HG03060 (cell line): ENCODE results near the gene B4GALNT2.
"Not testable (repeated sequence)": the region's sequence is repeated elsewhere in the genome, so short reads cannot be mapped to it uniquely, and the experiment has no call there.

Experiments
- ATAC-seq: cut with Tn5 transposase; IDR thresholded peaks from one replicate; pipeline ENCODE4 v1.9.1; 2021; ENCODE audit warnings: low read depth, moderate number of reproducible peaks; ENCODE audit not compliant: unreplicated experiment

Gene B4GALNT2

DNA sequence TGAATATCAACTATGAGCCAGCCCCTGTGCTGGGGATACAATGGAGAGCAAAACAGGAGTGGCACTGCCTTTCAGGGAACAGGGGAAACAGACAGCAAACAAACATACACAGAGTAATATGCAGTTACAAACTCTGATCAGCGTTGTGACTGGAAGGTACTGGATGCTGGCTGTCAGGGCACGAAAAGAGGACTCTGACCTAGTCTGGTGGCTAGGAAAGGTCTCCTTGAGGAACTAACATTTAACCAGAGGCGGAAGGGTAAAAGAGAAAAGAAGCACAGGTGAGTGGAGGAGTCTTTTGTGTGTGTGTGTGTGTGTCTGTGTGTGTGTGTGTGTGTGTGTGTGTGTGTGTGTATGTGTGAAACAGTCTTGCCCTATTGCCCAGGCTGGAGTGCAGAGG lies 12.4 kb upstream of the B4GALNT2 start:
- ATAC-seq: no peak

DNA sequence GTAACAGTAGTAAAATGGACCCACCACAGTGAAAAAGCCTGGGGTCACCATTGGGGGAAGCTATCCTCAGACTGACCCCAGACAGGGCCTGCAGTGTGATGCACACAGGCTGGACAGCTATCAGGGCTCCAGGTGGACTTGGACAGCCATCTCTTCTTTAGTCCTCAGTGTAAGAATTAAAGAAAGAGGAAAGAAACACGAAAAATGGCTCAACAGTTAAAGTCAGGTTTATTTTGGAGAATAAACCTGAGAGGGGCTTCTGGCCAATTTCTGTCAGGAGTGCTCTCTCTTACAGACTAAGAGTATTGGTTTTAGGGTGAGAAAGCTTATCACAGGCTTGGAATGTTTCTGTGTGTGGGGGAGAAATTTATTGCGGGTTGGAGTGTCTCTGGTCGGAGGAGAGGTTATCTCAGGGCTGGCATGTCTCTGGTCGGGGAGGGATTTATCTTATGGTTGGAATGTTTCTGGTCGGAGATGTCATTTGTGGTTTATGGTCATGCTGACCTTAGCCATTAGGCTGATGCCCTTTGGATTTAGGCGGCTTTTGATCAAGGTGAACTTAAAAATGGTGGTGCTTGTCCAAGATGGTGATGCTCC lies 10.8 kb upstream of the B4GALNT2 start:
- ATAC-seq: no peak

DNA sequence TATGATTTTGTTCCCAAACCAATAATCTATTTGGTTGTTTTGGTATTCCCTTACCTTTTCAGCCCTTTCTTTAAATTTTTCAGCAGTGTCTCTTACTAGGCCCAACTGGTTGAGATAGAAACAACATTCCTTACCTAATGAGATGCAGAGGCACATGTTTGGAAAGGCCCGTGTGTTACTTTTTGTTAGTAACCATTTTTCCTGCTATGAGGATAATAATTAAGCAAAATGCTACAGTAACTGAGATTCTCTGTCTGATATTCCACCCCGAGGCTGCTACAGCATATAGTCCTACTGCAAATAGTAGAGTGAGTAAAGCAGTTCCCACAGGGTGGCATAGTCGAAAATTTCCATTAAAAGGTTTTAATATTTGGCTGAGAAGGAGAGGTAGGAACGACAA lies 10.0 kb upstream of the B4GALNT2 start:
- no peak for ATAC-seq

DNA sequence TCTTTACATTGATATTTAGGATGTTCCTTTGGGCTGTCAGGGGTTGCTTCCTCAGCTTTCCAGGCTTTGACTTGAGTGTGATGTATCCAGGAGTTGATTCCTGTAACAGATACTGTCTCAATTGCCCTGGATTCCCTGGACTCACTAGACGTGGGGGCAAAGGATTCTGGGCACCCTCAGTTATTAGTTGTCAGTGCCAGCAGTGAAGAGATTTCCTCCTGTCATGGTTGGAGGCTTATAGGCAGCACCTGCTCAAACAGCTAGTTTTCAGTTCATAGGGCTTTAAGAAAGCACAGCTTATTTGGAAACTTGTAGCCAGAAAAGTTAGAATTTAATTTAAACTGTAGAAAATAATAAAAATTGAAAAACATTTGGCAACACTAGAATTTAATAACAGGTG lies 9.5 kb upstream of the B4GALNT2 start:
- no peak for ATAC-seq

DNA sequence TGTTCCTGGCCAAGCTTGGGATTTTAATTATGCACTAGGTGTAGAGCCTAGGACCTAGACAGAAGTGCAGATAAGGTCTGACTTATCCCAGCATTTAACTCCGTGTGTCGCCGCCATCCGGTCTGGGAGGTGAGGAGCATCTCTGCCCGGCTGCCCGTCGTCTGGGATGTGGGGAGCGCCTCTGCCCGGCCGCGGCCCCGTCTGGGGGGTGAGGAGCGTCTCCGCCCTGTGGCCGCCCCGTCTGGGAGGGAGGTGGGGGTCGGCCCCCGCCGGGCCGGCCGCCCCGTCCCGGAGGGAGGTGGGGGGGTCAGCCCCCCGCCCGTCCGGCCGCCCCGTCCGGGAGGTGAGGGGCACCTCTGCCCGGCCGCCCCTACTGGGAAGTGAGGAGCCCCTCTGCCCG lies 7.1 kb upstream of the B4GALNT2 start:
- ATAC-seq: no peak

DNA sequence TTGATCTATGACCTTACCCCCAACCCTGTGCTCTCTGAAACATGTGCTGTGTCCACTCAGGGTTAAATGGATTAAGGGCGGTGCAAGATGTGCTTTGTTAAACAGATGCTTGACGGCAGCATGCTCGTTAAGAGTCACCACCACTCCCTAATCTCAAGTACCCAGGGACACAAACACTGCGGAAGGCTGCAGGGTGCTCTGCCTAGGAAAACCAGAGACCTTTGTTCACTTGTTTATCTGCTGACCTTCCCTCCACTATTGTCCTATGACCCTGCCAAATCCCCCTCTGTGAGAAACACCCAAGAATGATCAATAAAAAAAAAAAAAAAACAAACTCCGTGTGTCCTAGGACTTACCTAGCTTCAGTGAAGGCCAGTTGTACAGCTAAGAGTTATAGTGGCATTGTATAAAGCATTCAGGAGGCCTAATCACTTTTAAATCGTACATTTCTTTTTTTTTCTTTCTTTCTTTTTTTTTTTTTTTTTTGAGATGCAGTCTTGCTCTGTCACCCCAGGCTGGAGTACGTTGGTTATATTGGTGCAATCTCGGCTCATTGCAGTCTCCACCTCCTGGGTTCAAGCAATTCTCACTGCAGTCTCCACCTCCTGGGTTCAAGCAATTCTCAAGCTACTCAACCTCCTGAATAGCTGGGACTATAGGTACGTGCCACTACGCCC lies 6.2 kb upstream of the B4GALNT2 start:
- ATAC-seq: not testable (repeated sequence)

DNA sequence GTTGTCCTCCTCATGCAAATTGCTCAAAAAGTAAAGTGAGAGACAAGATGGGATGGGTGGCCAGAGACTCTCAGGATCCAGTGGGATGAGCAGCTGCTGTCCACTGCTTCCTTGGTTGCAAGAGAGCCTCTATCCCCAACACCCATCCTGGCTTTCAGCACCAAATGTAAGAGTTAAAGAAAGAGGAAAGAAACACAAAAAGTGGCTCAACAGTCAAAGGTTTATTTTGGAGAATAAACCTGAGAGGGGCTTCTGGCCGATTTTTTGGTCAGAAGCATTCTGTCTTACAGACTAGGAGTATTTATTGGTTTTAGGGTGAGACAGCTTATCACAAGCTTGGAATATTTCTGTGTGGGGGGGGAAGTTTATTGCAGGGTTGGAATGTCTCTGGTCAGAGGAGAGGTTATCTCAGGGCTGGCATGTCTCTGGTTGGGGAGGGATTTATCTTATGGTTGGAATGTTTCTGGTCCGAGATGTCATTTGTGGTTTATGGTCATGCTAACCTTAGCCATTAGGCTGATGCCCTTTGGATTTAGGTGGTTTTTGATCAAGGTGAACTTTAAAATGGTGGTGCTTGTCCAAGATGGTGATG lies 3.1 kb upstream of the B4GALNT2 start:
- ATAC-seq: not testable (repeated sequence)

DNA sequence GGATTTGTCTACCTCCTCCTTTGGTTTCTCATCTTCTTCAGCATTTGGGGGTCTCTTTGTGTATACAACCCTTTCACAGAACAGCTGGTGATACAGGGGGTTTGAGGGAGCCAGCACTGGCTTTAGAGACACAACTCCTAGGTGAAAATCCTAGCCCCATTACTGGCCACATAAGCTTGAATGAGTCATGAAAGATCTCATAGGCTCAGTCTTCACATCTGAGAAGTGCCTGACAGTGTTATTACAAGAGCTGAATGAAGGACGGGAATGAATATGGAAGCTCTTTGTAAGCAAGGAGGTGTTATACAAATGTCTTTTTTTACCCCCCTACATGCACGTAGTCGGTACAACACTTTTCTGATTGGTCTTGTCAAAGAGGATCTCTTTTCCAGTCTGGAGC lies 1.7 kb upstream of the B4GALNT2 start:
- no peak for ATAC-seq

DNA sequence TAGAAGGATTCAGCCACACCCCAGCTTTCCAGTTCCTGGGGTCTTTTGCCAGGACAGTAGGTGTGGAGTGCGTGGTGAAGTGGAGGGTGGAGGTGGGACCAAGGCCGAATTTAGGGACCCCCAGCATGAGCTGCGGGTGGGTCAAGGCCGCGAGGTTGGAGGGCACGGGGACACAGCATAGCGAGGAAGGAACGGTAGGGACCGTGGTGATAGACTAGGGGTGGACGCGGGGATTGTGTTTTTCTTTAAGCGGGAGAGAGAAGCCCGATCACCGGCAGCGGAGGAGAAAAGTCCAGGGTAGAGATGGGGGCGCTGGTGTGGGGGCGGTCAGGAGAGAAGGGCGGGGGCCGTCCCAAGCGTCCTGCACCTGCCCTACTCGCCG lies 261 bp upstream of the B4GALNT2 start:
- ATAC-seq: no peak

DNA sequence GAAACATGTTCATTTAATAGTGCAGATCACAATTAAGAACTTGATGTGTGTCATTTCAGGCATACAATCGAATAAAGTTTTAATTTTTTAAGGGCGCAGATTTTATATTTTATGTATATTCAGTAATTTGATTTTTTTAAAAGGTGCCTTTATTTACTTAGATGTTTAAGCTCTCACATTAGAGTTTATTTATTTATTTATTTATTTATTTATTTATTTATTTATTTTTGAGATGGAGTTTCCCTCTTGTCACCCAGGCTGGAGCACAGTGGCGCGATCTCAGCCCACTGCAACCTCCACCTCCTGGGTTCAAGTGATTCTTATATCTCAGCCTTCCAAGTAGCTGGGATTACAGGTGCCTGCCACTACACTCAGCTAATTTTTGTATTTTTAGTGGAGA lies 3.8 kb downstream of the B4GALNT2 start:
- ATAC-seq: no peak

DNA sequence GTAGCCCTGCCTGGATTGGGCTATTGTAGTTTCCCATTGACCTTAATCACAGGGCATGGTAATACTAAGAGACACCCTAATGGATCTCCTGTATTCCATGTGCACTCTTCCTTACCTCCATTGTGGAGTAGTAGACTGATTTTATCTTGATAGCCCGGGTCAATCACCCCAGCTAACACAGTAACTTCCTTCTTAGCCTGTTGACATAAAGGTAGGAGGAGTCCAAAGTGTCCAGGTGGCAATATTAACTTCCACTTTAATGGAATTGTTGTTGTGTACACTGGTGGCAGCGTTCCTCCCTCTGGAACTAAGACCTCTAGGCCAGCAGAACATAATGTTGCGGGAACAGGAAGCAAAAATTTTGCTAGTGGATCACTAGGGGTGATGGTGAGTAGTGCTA lies 13.1 kb downstream of the B4GALNT2 start:
- not testable (repeated sequence) for ATAC-seq

DNA sequence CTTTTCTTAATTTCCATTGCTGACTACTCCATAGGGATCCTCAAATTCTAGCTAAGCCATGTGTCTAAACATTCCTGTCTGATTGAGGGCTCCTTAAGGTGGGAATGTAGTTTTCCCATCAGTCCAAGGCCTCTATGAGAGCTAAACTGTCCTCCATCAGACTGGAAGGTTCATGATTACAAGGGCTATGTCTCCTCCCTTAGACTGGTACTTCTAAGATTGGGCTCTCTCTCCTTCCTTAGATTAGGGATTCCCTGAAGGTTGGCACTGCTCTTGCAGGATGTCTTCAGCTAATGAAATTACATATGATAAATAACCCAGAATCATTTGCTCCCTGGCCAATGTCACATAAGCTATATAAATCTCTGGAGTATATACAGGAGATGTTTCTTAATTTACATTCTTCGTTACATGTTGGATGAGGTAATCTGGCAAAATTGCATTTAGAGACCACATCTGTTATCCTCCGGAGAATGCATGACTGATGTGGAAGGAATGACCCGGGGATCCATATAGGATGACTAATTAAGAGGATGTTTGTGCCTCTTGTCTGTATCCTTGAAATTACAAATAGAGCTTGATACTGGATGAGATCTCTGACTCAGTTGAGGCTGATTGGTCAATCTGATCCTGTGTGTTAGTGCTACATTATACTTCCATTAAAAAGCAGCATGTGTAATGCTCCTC lies 14.2 kb downstream of the B4GALNT2 start:
- no peak for ATAC-seq

DNA sequence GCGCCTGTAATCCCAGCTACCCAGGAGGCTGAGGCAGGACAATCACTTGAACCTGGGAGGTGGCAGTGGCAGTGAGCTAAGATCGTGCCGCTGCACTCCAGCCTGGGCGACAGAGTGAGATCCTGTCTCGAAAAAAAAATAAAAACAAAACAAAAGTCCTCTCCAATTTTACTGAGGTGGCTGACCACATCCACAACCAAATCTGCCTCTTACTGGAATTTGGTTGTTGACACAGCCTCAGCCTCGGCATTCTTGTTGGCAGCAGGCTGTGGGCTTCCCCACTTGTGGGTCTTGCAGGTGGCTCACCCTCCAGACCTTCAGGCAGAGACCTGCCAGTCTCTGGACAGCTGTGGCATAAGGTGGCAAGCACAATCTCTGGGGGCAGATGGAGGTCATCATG lies 15.6 kb downstream of the B4GALNT2 start:
- no peak for ATAC-seq

DNA sequence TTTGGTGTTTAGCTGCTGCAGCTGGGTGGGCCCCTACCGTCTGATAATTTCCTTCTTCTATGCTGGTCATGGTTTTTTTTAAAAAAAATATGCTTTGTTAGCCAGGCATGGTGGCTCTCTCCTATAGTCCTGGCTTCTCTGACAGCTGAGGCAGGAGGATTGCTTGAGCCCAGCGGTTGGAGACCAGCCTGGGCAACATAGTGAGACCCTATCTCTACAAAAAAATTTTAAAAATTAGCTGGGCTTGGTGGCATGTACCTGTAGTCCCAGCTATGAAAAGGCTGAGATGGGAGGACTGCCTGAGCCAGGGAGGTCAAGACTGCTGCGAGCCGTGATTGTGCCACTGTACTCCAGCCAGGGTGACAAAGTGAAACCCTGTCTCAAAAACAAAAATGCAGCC lies 19.4 kb downstream of the B4GALNT2 start:
- ATAC-seq: no peak

DNA sequence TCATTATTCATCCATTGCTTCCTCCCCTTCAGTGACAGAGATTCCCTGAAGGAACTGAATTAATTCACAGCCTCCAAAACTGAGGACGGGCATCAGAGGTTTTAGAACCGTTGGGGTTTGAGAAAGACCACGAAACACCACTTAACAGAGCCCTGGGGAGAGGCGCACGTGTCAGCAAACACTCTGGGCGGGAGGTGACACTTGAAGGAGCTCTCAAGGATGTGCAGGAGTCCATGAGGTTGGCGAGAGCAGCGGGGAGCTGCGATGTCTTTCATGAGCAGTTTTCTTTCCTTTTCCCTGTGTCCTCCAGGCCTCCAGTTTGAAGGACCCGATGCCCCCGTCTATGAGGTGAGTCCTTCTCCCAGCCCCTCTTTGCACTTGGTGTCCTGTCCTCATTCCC lies 23.7 kb downstream of the B4GALNT2 start:
- ATAC-seq: no peak

DNA sequence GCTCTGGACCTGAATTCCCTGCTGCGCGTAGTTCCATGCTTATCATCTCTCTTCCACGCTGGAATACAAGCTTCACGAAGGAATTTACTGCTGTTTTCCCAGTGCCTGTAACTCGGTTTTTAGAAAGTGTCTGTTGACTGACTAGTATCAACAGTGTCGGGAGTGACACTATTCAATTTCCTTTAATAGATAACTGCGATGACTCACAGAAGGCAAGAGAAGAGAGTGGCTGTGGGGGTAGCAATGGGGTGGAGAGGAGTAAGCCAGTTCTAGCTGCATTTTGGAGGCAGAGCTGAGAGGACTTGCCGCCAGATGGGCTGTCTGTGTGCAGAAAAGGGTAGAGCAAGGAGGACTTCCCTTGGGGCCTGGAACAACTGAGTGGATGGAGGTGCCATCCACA lies 25.2 kb downstream of the B4GALNT2 start:
- no peak for ATAC-seq

DNA sequence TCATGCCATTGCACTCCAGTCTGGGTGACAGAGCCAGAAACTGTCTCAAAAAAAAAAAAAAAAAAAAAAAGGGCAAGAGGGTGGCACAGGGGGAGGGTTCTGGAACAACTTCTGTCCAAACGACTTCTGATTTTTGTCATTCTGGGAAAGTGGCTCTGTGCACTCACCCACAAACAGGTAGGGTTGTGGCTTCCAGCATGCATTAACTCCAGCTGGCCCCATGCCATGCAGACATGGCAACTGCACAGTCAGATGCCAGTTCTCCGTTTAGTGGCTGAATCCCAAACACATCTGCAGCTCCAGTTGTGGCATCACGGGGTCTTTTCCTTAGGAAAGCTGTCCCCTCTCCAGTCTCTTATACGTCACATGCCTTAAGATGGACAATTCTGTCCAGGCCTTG lies 30.3 kb downstream of the B4GALNT2 start:
- no peak for ATAC-seq

DNA sequence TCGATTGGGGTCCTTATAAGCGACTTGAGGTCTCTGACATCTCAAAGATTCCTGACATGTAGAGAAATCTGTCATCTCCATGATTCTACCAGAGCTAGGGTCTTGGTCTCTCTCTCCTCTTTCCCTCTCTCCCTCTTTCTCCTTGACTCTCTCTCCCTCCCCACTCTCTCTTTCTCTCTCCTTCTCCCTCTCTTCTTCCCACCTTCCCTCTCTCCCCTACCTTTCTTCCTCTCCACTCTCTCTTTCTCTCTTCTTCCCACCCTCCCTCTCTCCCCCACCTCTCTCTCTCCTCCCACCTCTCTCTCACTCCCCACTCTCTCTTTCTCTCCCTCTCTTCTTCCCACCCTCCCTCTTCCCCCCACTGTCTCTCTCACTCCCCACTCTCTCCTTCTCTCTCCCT lies 32.6 kb downstream of the B4GALNT2 start:
- ATAC-seq: no peak

DNA sequence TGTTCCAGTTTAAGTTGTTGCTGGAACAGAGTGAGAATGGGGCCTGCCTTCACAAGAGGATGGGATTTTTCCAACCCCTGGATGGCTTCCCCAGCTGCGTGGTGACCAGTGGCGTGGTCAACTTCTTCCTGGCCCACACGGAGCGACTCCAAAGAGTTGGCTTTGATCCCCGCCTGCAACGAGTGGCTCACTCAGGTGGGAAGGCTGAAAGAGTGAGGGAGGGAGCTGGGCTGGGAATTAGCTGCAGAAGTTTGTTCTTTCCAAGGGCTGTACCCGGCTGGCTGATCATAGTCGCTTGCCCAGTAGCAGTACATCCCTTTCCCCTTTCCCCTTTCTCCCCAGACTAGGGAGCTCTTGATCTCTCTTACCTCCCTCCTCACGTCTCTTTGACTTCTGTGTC lies 36.1 kb downstream of the B4GALNT2 start:
- no peak for ATAC-seq

DNA sequence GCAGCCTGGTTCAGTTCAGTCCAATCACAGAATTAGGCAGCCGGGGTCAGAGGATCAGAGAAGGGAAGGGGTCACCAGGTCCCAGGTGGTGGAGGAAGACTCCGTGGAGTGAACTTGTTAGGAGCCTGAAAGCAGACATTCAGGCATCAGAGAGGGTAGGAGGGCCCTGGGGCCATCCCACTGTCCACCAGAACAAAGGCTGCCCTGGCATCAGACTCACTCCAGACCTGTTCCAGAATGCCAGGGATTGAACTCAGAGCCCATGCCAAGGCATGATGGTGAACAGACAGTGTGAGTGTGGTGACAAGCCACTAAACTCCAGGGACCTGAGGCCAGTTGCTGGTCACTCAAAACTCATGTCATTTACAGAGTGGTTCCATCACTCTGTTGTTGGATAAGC lies 37.6 kb downstream of the B4GALNT2 start:
- ATAC-seq: no peak

DNA sequence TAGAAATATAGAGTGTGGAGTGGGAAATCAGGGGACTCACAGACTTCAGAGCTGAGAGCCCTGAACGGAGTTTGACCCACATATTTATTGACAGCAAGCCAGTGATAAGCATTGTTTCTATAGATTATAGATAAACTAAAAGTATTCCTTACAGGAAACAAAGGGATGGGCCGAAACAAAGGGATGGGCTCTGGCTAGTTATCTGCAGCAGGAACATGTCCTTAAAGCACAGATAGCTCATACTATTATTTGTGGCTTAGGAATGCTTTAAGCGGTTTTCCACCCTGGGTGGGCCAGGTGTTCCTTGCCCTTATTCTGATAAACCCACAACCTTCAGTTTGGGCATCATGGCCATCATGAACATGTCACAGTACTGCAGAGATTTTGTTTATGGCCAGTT lies 38.1 kb downstream of the B4GALNT2 start:
- not testable (repeated sequence) for ATAC-seq

DNA sequence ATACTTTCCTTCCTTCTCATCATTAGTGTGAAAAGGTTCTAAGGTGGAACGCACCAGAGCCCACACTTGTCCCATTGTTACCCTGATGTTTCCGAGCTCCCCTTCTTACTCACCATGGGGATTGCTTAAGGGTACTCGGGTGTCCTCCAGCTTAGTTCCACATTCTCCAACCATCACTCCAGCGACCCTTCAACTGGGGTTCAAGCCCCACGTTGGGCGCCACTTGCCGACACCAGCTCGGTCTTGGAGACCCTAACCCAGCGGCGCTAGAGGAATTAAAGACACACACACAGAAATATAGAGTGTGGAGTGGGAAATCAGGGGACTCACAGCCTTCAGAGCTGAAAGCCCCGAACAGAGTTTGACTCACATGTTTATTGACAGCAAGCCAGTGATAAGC lies 43.4 kb downstream of the B4GALNT2 start:
- not testable (repeated sequence) for ATAC-seq
